ENCODE data around the gene SGO1.

The SGO1 gene

GRCh38 chr3:20185679-20186599, at the start of gene SGO1:
Gene SGO1, minus strand, starts transcription at chr3:20186206. Its CDS starts 2,179 bp downstream, at chr3:20184027.
- no peak for TF ChIP-seq CTCF (IDR thresholded peaks at IDR 0.05)

GRCh38 chr3:20235796-20236195, 49.8 kb upstream of the SGO1 start:
- no peak for TF ChIP-seq CTCF (IDR thresholded peaks at IDR 0.05)

GRCh38 chr3:20232906-20233780, 47.1 kb upstream of the SGO1 start:
- no peak for TF ChIP-seq CTCF (IDR thresholded peaks at IDR 0.05)

- no peak for TF ChIP-seq CTCF (IDR thresholded peaks at IDR 0.05)
Observed at GRCh38 chr3:20230954-20231353, 44.9 kb upstream of the SGO1 start.

GRCh38 chr3:20225769-20226168, 39.8 kb upstream of the SGO1 start:
- TF ChIP-seq CTCF (IDR thresholded peaks at IDR 0.05), result peak; percentile 51

GRCh38 chr3:20222274-20222673, 36.3 kb upstream of the SGO1 start:
- TF ChIP-seq CTCF (IDR thresholded peaks at IDR 0.05), result no peak

GRCh38 chr3:20218215-20218614, 32.2 kb upstream of the SGO1 start:
- TF ChIP-seq CTCF (IDR thresholded peaks at IDR 0.05), result no peak
